GM12878 (cell line): Measurements from ENCODE around the gene UNC13B. TPM values are rescaled to one million over a fixed set of nuclear protein-coding genes. Genes with fewer than 3 reads are reported as not detected.

ENCODE experiments used
- ATAC-seq: fragments of 200-7000 bp; cut with Tn5 transposase; 3 replicates; pipeline ENCODE4 v1.9.1; 2020; ENCODE audit warnings: mild to moderate bottlenecking, moderate library complexity
- BruUV-seq: library from RNA; stranded (reverse); fragments of 400-500 nt; replicated peaks from 2 replicates; lab custom pipeline; 2021; lab: Mats Ljungman, UMichigan
- CTCF ChIA-PET: fragments of 300-600 bp; sonication (Branson Sonifier 250); formaldehyde crosslinking; extraction: SDS; loops from one replicate; lab custom pipeline; 2021; ENCODE audit warnings: inconsistent platforms; lab: Yijun Ruan, JAX
- POLR2A ChIA-PET: fragments of 350-600 bp; formaldehyde crosslinking; extraction: SDS; loops from one replicate; lab custom pipeline; 2021; ENCODE audit warnings: inconsistent platforms; lab: Charles Lee
- RAD21 ChIA-PET: fragments of 300-600 bp; sonication (Branson Sonifier 250); formaldehyde crosslinking; loops from one replicate; lab custom pipeline; 2023; ENCODE audit warnings: antibody characterized with exemption; ENCODE audit not compliant: unreplicated experiment; lab: Charles Lee
- SMC1A ChIA-PET: fragments of 300-600 bp; sonication (Branson Sonifier 250); formaldehyde crosslinking; loops from one replicate; lab custom pipeline; 2023; ENCODE audit not compliant: unreplicated experiment, uncharacterized antibody; lab: Charles Lee
- DNase-seq: peaks from one replicate; pipeline ENCODE4 v3.0.0-alpha.2; 2011; ENCODE audit warnings: low read depth, low spot score
- FAIRE-seq: peaks from 3 replicates; lab custom pipeline; 2011; peaks lifted over from hg19 to GRCh38; lab: Jason Lieb, UNC
- H2AFZ ChIP-seq: 2 replicates; pipeline ENCODE4 v1.6.0; 2011; ENCODE audit warnings: low read depth, low read length, control low read depth; ENCODE audit not compliant: control insufficient read depth
- H3K27ac ChIP-seq: 2 replicates; pipeline ENCODE4 v1.5.1; 2011; ENCODE audit warnings: control low read depth; ENCODE audit not compliant: control insufficient read depth, insufficient read depth
- H3K27me3 ChIP-seq, 2 experiments: replicated peaks in 1 of 2; 2 replicates each; pipeline versions ENCODE4 v1.6.0 to v1.6.1; 2011; ENCODE audit warnings: low read length in 1 of 2; ENCODE audit not compliant: control insufficient read depth in 2 of 2, insufficient read depth in 2 of 2
- H3K36me3 ChIP-seq, 2 experiments: 2 replicates each; pipeline ENCODE4 v1.5.1; 2011; ENCODE audit warnings: low read length in 1 of 2; ENCODE audit not compliant: control insufficient read depth in 2 of 2, insufficient read depth in 2 of 2
- H3K4me1 ChIP-seq: 2 replicates; pipeline ENCODE4 v1.6.1; 2011; ENCODE audit warnings: mild to moderate bottlenecking, low read length, moderate library complexity, mixed read lengths; ENCODE audit not compliant: control insufficient read depth, insufficient read depth
- H3K4me2 ChIP-seq: 2 replicates; pipeline ENCODE4 v1.6.0; 2011; ENCODE audit warnings: control low read depth; ENCODE audit not compliant: control insufficient read depth, insufficient read depth
- H3K4me3 ChIP-seq: fragments of 200-600 bp; sonication (generic); 2 replicates; pipeline ENCODE4 v1.5.1; 2016
- H3K79me2 ChIP-seq: 2 replicates; pipeline ENCODE4 v1.6.0; 2011; ENCODE audit warnings: low read length; ENCODE audit not compliant: control insufficient read depth, insufficient read depth
- H3K9ac ChIP-seq: 2 replicates; pipeline ENCODE4 v1.8.0; 2011; ENCODE audit warnings: low read length, control low read depth, mixed read lengths; ENCODE audit not compliant: control insufficient read depth, insufficient read depth
- H3K9me3 ChIP-seq: replicated peaks from 3 replicates; pipeline ENCODE4 v1.5.1; 2011; ENCODE audit warnings: mild to moderate bottlenecking, low read length; ENCODE audit not compliant: control insufficient read depth, insufficient read depth
- H4K20me1 ChIP-seq: 2 replicates; pipeline ENCODE4 v1.6.0; 2011; ENCODE audit not compliant: control insufficient read depth, insufficient read depth
- BCL3 ChIP-seq: IDR thresholded peaks from 2 replicates; pipeline ENCODE4 v1.6.1; 2011; ENCODE audit warnings: borderline replicate concordance, low read depth, mild to moderate bottlenecking, moderate library complexity, low read length; ENCODE audit not compliant: insufficient read depth, poor library complexity, severe bottlenecking
- BRCA1 ChIP-seq: IDR thresholded peaks from 2 replicates; pipeline ENCODE4 v1.6.1; 2011; ENCODE audit warnings: low read depth, low read length, improper control_type of control experiment
- POU2F2 ChIP-seq: IDR thresholded peaks from 3 replicates; pipeline ENCODE4 v1.6.1; 2011; ENCODE audit warnings: low read depth, mild to moderate bottlenecking, low read length, borderline replicate concordance
- SP1 ChIP-seq: IDR thresholded peaks from one replicate; pipeline ENCODE4 v1.6.1; 2011; ENCODE audit warnings: low read depth, low read length
- ZSCAN29 ChIP-seq: fragments of 450-650 bp; IDR thresholded peaks from 2 replicates; pipeline ENCODE4 v1.6.1; 2017; ENCODE audit warnings: mild to moderate bottlenecking, moderate library complexity
- WGBS: methylation state at CpG from one replicate; pipeline ENCODE4 v1.1.6; 2016; ENCODE audit warnings: low lambda C conversion rate; ENCODE audit not compliant: insufficient replicate concordance, insufficient coverage; ENCODE audit errors: missing lambda C conversion rate; 5-methylcytosine and 5-hydroxymethylcytosine counted together
- in situ Hi-C: fragments of 300-500 bp; cut with MboI; formaldehyde crosslinking; loops from 9 replicates; pipeline ENCODE4 v1.14.3; 2018; ENCODE audit warnings: mixed read lengths
- intact Hi-C: fragments of 100-400 bp; cut with micrococcal nuclease; formaldehyde crosslinking; loops from one replicate; pipeline ENCODE4 v1.14.2; 2022; ENCODE audit not compliant: unreplicated experiment
- polyA plus RNA-seq, 11 experiments: library from polyadenylated mRNA; depleted of rRNA in 4 of 11; unstranded in 6 of 11; stranded (reverse) in 5 of 11; fragments of >200 nt; fragmentation: Nextera tagmentation in 4 of 11; fragmentation: Illumina TruSeq in 1 of 11; extraction: Ambion mirVana in 4 of 11; extraction: Trizol in 1 of 11; gene quantifications; 1 replicate in 1 of 11; 2 replicates in 10 of 11; pipeline versions ENCODE4 v1.2.1 to v1.2.3, GENCODE V29; 2011 to 2016; ENCODE audit warnings: inconsistent platforms in 2 of 11, missing spikeins in 2 of 11, low read depth in 1 of 11
- total RNA-seq, 4 experiments: library from RNA; depleted of rRNA in 3 of 4; stranded (reverse); fragments of >200 nt in 3 of 4; fragmentation: Illumina TruSeq in 1 of 4; extraction: Trizol in 1 of 4; gene quantifications; 2 replicates each; pipeline versions ENCODE4 v1.2.1 to v1.2.3, GENCODE V29; 2013 to 2021
- TF ChIP-seq, protein P1 (sequence below): IDR thresholded peaks from 2 replicates; pipeline ENCODE4 v1.6.1; 2011; ENCODE audit warnings: borderline replicate concordance, low read depth, mild to moderate bottlenecking, moderate library complexity, mixed read lengths, low read length; ENCODE audit not compliant: insufficient read depth; ENCODE audit errors: extremely low read length
- TF ChIP-seq, protein P2 (sequence below): fragments of 450-650 bp; IDR thresholded peaks from 2 replicates; pipeline ENCODE4 v1.6.1; 2016; ENCODE audit warnings: mild to moderate bottlenecking

Gene UNC13B
- total and polyA plus RNA-seq, 10 of the 15 experiments (the other 5 are each of a cell fraction or from before 2014, with no cell fraction given), result under 0.01 to 0.42 (median 0.06) TPM; not detected in 4

GRCh38 chr9:35313460-35313859, 151.7 kb downstream of the UNC13B start (continued):
- TF ChIP-seq, protein P1, sequence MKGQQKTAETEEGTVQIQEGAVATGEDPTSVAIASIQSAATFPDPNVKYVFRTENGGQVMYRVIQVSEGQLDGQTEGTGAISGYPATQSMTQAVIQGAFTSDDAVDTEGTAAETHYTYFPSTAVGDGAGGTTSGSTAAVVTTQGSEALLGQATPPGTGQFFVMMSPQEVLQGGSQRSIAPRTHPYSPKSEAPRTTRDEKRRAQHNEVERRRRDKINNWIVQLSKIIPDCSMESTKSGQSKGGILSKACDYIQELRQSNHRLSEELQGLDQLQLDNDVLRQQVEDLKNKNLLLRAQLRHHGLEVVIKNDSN, result no peak
- TF ChIP-seq SP1, result no peak
- TF ChIP-seq, all 136 proteins: peak for 0

GRCh38 chr9:35313916-35314315, 152.1 kb downstream of the UNC13B start:
- no TSS peak for BruUV-seq
- ATAC-seq, result no peak
- Histone ChIP-seq H3K36me3 (no peaks in the 10 kb centered on the region), H3K27ac (no peak overlapping the region), H3K9me3 (no peaks in the 10 kb centered on the region), H3K4me1 (no peaks in the 10 kb centered on the region), H3K9ac (no peak overlapping the region), H3K79me2 (no peaks in the 10 kb centered on the region), H2AFZ (no peak overlapping the region), H3K4me2 (no peak overlapping the region), H4K20me1 (no peaks in the 10 kb centered on the region), H3K4me3 (no peak overlapping the region), H3K27me3 (no peaks in the 10 kb centered on the region)
- WGBS, result 42% methylated on average over 4 of the region's 4 CpGs
- intact Hi-C loops, result no loop called here
- ChIA-PET RAD21 (no interaction called here), CTCF (no interaction called here), SMC1A (no interaction called here), POLR2A (no interaction called here)
- in situ Hi-C loops, result no loop called here
- no peak for TF ChIP-seq BRCA1
- no peak for TF ChIP-seq POU2F2
- TF ChIP-seq BCL3, result no peak
- no peak for TF ChIP-seq ZSCAN29
- TF ChIP-seq, protein P2, sequence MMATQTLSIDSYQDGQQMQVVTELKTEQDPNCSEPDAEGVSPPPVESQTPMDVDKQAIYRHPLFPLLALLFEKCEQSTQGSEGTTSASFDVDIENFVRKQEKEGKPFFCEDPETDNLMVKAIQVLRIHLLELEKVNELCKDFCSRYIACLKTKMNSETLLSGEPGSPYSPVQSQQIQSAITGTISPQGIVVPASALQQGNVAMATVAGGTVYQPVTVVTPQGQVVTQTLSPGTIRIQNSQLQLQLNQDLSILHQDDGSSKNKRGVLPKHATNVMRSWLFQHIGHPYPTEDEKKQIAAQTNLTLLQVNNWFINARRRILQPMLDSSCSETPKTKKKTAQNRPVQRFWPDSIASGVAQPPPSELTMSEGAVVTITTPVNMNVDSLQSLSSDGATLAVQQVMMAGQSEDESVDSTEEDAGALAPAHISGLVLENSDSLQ, result no peak
- no peak for FAIRE-seq
- DNase-seq, result no peak
